GM18519 (cell line): ENCODE measurements around the gene ABHD17B.
"Not testable (repeated sequence)": the region's sequence is repeated elsewhere in the genome, so short reads cannot be mapped to it uniquely, and the experiment has no call there.

ENCODE experiments used
- ATAC-seq: cut with Tn5 transposase; IDR thresholded peaks from one replicate; pipeline ENCODE4 v1.9.1; 2021; ENCODE audit warnings: mild to moderate bottlenecking, moderate library complexity; ENCODE audit not compliant: unreplicated experiment, low FRiP score

Gene ABHD17B

GRCh38 chr9:71911061-71911907 lies at the start of gene ABHD17B, which contains the start of gene C9orf85:
Gene ABHD17B, minus strand, starts transcription at chr9:71911193. Its CDS starts 36,113 bp downstream, at chr9:71875080.
Gene C9orf85, plus strand, starts transcription at chr9:71911639. Its CDS starts 96 bp downstream, at chr9:71911735.
- peak; percentile 90 for ATAC-seq

DNA sequence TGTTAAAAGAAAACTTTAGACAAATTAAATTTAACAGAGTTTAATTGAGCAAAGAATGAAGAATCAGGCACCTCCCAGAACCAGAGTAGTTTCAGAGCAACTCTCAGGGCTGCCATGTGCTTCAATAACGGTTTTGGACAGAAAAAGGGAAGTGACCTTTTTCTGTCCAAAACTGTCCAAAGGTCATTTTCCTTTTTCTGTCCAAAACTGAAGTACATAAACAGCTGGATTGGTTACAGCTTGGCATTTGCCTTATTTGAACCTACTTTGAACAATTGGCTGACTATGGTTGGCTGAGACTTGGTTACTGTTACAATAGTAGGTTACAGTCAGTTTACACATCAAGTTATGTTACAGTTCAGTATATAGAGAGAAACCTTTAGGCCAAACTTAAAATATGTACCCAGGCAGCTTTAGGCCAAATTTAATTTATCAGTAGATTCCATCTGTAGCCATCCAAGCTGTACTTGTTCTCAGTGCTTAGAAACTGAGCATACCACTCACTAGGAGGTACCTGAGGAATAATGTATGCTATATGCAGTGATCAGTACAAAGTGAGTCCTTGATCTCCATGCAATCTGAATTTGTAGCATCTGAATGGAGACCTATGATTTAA lies 44.4 kb upstream of the ABHD17B start:
- no peak for ATAC-seq

DNA sequence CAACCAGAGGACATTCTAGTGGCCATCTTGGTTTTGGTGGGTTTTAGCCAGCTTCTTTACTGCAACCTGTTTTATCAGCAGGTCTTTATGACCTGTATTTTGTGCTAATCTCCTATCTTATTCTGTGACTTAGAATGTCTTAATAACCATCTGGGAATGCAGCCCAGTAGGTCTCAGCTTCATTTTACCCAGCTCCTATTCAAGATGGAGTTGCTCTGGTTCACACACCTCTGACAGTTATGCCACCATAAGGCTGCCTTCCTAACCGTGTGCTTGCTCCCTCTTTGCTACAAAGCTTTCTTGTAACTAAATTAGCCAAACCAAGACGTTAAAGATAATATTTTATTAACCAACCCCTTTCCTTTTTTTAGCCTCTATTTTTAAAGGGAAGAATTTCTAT lies 43.7 kb upstream of the ABHD17B start:
- not testable (repeated sequence) for ATAC-seq

DNA sequence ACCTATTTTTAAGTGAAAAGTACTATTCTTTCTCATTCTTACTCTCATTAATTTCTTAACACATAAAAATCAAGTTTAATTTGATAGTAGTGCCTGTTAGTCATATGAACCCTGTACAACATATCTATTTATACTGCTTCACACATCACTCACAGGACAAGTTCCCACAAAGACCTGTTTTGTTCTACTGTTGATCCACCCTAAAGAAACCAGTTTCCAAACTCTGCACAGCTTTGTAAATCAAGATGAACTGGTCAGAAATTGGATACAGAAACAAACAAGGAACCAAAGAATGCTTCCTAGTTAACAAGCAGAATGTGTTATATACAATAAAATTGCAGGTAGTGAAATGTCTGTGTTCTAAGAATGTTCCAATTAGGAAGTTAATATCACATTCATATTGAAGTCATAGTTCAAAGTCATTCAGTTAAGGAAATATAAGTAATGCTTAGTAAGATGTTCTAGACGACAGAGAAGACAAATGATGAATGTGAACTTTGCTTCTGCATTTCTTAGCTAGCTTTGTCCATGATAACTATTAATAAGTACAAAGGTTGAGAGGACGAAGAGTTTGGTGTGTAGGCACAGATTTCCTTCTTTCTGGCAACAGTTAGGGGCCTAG lies 33.9 kb upstream of the ABHD17B start:
- no peak for ATAC-seq

DNA sequence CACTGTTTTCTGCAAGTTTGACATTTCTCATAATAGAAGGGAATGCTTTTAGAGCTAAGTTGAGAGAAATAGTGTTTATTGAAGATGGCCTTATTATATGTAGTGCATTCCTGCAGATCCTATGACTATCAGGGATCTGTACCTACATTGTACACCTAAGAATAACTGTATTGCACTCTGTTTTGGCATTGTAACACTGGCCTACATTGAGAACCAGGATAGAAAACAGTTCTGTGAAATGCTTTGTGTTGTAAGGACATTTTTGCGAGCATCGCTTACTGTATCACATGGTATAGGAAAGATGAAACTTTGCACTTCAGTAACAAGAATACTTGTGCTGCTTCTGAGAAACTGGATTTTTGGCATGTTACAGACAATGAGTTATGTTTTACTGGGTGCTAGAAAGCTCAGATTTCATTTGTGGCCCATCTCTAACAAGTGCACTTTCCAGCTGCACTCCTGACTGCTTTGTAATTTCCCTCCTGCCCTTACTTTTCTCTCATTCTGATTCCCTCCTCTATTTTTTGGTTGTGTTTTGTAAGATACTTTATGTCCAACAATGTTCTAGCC lies 31.1 kb upstream of the ABHD17B start:
- ATAC-seq, result no peak

DNA sequence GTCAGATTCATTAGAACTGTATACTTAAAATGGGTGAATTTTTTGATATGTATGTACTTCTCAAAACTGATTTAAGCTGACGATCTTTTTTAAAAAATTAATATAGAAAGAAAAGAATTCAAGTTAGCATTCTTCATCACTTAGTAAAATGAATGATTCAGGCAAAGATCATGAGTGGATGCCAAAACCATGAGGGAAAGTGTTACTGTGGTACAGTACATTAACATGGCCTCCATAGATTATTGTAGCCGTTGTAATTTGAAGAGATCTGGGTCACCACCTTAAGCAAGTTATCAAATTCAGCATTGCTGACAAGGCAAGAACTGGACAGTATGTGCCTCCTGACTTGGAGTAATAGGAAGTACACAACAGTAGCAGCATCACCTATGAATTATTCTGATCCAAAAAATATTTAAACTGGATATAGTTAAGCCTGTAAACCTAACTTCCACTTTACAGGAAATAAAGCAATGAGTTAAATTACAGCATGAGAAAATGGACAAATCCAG lies 30.1 kb upstream of the ABHD17B start:
- ATAC-seq, result no peak

DNA sequence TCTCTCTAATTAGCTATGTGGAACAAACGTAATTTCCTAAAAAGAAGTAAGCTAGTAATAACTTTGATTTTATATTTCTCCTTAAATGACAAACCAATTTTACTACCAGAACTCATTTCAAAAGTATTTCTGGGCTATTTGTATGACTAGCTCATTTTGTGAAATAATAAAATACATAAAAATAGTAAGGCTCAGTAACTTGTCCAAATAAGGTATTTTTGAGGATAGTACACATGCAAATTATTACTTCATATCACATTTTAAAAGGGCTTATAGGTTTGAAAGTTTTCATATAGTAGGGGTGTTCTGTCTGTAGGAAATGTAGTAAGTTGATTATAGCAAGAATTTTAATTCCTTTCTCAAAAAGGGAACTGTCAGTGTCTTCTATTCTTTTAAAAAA lies 26.9 kb upstream of the ABHD17B start:
- no peak for ATAC-seq

- ATAC-seq, result no peak
Measured at GRCh38 chr9:71937070-71937625, 26.2 kb upstream of the ABHD17B start.

DNA sequence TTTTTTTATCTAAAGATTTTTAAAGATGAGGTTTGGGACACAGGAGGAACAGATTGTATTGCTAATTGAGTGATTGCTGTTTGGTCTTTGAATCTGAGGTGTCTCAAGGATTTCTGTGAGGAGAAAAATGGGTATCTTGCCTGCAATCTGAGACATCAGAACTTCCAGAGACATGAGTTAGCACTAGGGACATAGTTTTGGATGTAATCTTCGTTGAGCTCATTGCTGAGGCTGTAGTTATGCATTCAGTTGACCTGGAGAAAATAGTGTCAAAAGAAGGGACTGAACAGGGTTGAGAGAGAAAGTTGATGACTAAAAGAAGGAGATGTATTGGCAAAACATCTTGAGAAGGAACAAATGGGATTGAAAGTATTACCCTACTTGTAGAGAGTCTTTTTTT lies 25.1 kb upstream of the ABHD17B start:
- no peak for ATAC-seq

- ATAC-seq, result no peak
Measured at GRCh38 chr9:71931166-71931565, 20.2 kb upstream of the ABHD17B start.

GRCh38 chr9:71929791-71930440 lies 18.9 kb upstream of the ABHD17B start:
- ATAC-seq, result no peak

DNA sequence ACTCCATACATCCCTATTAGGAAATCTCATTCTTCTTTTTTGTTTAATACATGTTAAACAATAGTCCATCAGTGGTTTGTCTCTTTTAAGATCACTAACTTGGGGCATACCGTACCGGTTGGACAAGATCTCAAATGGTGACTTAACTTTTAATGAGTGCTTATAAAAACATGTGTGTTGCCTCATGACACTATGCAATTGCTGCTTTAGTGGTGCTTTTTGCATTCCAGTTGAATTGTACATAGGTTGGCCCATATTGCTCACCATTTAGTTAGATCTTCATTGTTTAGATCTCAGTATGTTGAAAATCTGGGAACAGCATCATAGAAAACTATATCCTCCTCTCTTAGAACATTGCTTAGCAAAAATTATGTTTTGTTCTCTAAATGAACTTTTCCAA lies 18.2 kb upstream of the ABHD17B start:
- no peak for ATAC-seq

DNA sequence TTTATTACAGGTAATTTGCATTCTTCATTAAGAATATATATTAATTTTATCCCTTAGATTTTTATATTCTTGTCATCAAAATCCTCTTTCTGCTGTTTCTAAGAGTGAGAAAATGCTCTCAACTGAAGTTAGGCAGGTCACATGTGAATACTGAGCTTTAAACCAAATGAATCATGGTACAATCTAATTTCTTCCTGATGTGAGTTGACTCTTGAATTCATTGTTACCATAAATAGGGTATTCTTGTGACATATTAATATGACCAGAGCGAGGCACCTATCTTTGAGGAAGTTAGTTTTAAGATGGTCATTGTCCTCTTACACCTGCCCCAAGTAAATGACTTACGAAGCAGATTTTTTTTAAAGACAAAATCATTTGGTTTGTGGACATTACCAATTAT lies 17.8 kb upstream of the ABHD17B start:
- ATAC-seq, result no peak

GRCh38 chr9:71928376-71928775 lies 17.4 kb upstream of the ABHD17B start:
- ATAC-seq, result no peak

- no peak for ATAC-seq
Measured at GRCh38 chr9:71925834-71926233, 14.8 kb upstream of the ABHD17B start.

DNA sequence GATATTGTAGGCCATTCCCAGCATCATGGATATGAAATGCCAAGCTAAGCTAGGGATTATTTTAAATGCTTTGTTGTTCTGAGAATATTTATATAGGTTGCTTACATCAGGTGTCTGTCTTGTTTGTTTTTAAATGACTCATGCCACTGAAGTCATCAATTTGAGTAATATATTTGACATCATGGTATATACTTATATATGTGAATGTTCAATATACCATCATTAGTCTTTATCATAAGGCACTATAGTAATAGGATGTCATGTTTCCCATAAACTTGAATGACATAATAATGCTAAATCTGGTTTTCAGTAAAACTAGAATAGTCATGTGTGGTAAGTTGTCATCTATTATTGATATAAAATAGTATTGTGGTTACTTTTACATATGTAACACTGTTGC lies 13.6 kb upstream of the ABHD17B start:
- no peak for ATAC-seq

DNA sequence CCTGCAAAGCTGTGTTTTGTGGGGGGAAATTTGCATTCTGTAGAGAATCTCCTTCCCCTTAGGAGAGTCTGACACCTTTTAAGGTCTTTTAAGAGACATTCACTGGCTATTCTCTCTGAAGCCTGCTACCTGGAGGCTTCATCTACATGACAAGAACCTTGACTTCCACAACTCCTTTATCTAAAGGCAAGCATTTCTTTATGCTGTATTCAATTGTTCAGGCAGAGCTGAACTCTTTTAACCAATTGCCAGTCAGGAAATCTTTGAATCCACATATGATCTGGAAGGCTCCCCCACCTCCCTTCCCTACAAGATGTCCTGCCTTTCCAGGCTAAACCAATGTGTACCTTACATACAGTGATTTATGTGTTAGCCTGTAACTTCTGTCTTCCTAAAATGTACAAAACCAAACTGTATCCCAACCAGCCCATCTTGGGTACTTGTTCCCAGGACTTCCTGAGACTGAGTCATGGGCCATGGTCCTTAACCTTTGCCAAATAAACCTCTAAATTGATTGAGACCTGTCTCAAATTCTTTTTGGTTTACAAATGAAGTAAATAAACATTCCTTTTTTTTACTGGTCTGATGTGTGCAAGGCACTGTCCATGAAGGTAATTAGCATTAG lies 10.3 kb upstream of the ABHD17B start:
- ATAC-seq, result no peak

- no peak for ATAC-seq
Measured at GRCh38 chr9:71920456-71921189, 9.6 kb upstream of the ABHD17B start.

- no peak for ATAC-seq
Measured at GRCh38 chr9:71918419-71918818, 7.4 kb upstream of the ABHD17B start.
